ENCODE measurements around the gene LMNTD2. TPM values are rescaled to one million over a fixed set of nuclear protein-coding genes. Genes with fewer than 3 reads are reported as not detected.
"Not testable (repeated sequence)": the region's sequence is repeated elsewhere in the genome, so short reads cannot be mapped to it uniquely, and the experiment has no call there.

Gene LMNTD2
- total RNA-seq, 2 experiments from 2014 or later, result 0.34 to 0.81 TPM

GRCh38 chr11:575313-575995 lies 14.9 kb upstream of the LMNTD2 start:
- peaks cover 24% of the 10 kb centered on the region for H3K36me3 Mint-ChIP-seq (ENCODE audit: low read depth)
- peaks cover 47% of the 10 kb centered on the region for H3K4me1 Mint-ChIP-seq (ENCODE audit: low read depth)
- peak overlapping the region; percentile 76 for H3K27ac Mint-ChIP-seq
- DNase-seq, result no peak
- ChIA-PET CTCF (interaction anchor here (0.9 to 2.9 kb wide), 5 partner anchors 13 to 146 kb away, joined by 3 to 16 read pairs (median 3); no protein-coding TSS in a partner anchor), POLR2A (interaction anchor here (0.8 to 3.9 kb wide), 10 partner anchors 9 to 120 kb away, joined by 3 to 30 read pairs (median 6); partner anchors contain the start of genes DEAF1, IRF7 and TMEM80)
- H3K27me3 Mint-ChIP-seq (ENCODE audit: low read depth), result peaks cover 15% of the 10 kb centered on the region
- peak; percentile 50 for ATAC-seq
- H3K4me3 Mint-ChIP-seq, result peak overlapping the region; percentile 89
- no peaks in the 10 kb centered on the region for H3K9me3 Mint-ChIP-seq (ENCODE audit: insufficient read depth)

GRCh38 chr11:574632-575312 lies 14.2 kb upstream of the LMNTD2 start:
- DNase-seq (no peak), ATAC-seq (no peak)
- Mint-ChIP-seq H3K4me1 (ENCODE audit: low read depth) (peaks cover 45% of the 10 kb centered on the region), H3K36me3 (ENCODE audit: low read depth) (peaks cover 23% of the 10 kb centered on the region), H3K27ac (peak overlapping the region; percentile 76), H3K27me3 (ENCODE audit: low read depth) (peaks cover 15% of the 10 kb centered on the region), H3K4me3 (peak overlapping the region; percentile 89), H3K9me3 (ENCODE audit: insufficient read depth) (no peaks in the 10 kb centered on the region)
- POLR2A ChIA-PET, result interaction anchor here (1.1 to 3.2 kb wide), 2 partner anchors 9 to 38 kb away, joined by 4 to 17 read pairs; no protein-coding TSS in a partner anchor
- CTCF ChIA-PET, result interaction anchor here (2.9 kb wide), 1 partner anchor 20 kb away, joined by 16 read pairs; no protein-coding TSS in a partner anchor

- Mint-ChIP-seq H3K4me1 (ENCODE audit: low read depth) (peaks cover 40% of the 10 kb centered on the region), H3K4me3 (peak overlapping the region; percentile 89), H3K27me3 (ENCODE audit: low read depth) (peaks cover 15% of the 10 kb centered on the region), H3K36me3 (ENCODE audit: low read depth) (peaks cover 18% of the 10 kb centered on the region)
- CTCF ChIA-PET, result interaction anchor here (2.9 kb wide), 1 partner anchor 19 kb away, joined by 16 read pairs; no protein-coding TSS in a partner anchor
- POLR2A ChIA-PET; ATAC-seq; H3K27ac Mint-ChIP-seq; H3K9me3 Mint-ChIP-seq (ENCODE audit: insufficient read depth); DNase-seq: not testable (repeated sequence)
Observed at GRCh38 chr11:574031-574570, 13.6 kb upstream of the LMNTD2 start.

- no peaks in the 10 kb centered on the region for H3K9me3 Mint-ChIP-seq (ENCODE audit: insufficient read depth)
- H3K36me3 Mint-ChIP-seq (ENCODE audit: low read depth), result peaks cover 14% of the 10 kb centered on the region
- no peak overlapping the region for H3K27ac Mint-ChIP-seq
- ChIA-PET POLR2A (no interaction called here), CTCF (interaction anchor here (2.9 kb wide), 1 partner anchor 18 kb away, joined by 16 read pairs; no protein-coding TSS in a partner anchor)
- H3K4me3 Mint-ChIP-seq, result no peak overlapping the region
- H3K4me1 Mint-ChIP-seq (ENCODE audit: low read depth), result peaks cover 32% of the 10 kb centered on the region
- DNase-seq (no peak), ATAC-seq (no peak)
- H3K27me3 Mint-ChIP-seq (ENCODE audit: low read depth), result peaks cover 15% of the 10 kb centered on the region
Observed at GRCh38 chr11:573146-573759, 12.7 kb upstream of the LMNTD2 start.

GRCh38 chr11:571802-572185 lies 11.3 kb upstream of the LMNTD2 start:
- H3K27ac Mint-ChIP-seq, result no peak overlapping the region
- POLR2A ChIA-PET, result no interaction called here

GRCh38 chr11:569158-569885 lies 8.8 kb upstream of the LMNTD2 start:
- H3K4me1 Mint-ChIP-seq (ENCODE audit: low read depth), result peaks cover 23% of the 10 kb centered on the region
- peaks cover 6% of the 10 kb centered on the region for H3K27me3 Mint-ChIP-seq (ENCODE audit: low read depth)
- peaks cover 10% of the 10 kb centered on the region for H3K36me3 Mint-ChIP-seq (ENCODE audit: low read depth)
- no peak for DNase-seq
- peak overlapping the region; percentile 78 for H3K27ac Mint-ChIP-seq
- ChIA-PET CTCF (interaction anchor here (1.3 to 5.5 kb wide), 2 partner anchors 14 to 50 kb away, joined by 3 to 23 read pairs; no protein-coding TSS in a partner anchor), POLR2A (interaction anchor here (0.6 to 1.6 kb wide), 6 partner anchors 13 to 43 kb away, joined by 3 to 5 read pairs (median 4); partner anchors contain the start of gene LRRC56)
- peak overlapping the region; percentile 81 for H3K4me3 Mint-ChIP-seq
- H3K9me3 Mint-ChIP-seq (ENCODE audit: insufficient read depth), result no peaks in the 10 kb centered on the region
- no peak for ATAC-seq

More at GRCh38 chr11:571802-572185, 11.3 kb upstream of the LMNTD2 start:
- Mint-ChIP-seq H3K36me3 (ENCODE audit: low read depth) (peaks cover 15% of the 10 kb centered on the region), H3K4me1 (ENCODE audit: low read depth) (peaks cover 31% of the 10 kb centered on the region), H3K27me3 (ENCODE audit: low read depth) (peaks cover 15% of the 10 kb centered on the region), H3K4me3 (no peak overlapping the region), H3K9me3 (ENCODE audit: insufficient read depth) (no peaks in the 10 kb centered on the region)
- no peak for DNase-seq
- CTCF ChIA-PET, result no interaction called here
- no peak for ATAC-seq

GRCh38 chr11:568306-569157 lies 8.0 kb upstream of the LMNTD2 start:
- peak; percentile 95 for DNase-seq
- ChIA-PET POLR2A (interaction anchor here (0.6 to 1.6 kb wide), 8 partner anchors 9 to 44 kb away, joined by 3 to 5 read pairs (median 4); partner anchors contain the start of gene LRRC56), CTCF (interaction anchor here (1.3 to 5.5 kb wide), 2 partner anchors 13 to 50 kb away, joined by 3 to 23 read pairs; no protein-coding TSS in a partner anchor)
- peak; percentile 96 for ATAC-seq
- Mint-ChIP-seq H3K4me1 (ENCODE audit: low read depth) (peaks cover 17% of the 10 kb centered on the region), H3K36me3 (ENCODE audit: low read depth) (peaks cover 12% of the 10 kb centered on the region), H3K4me3 (peak overlapping the region; percentile 81), H3K9me3 (ENCODE audit: insufficient read depth) (no peaks in the 10 kb centered on the region), H3K27ac (peak overlapping the region; percentile 78), H3K27me3 (ENCODE audit: low read depth) (peaks cover 2% of the 10 kb centered on the region)

GRCh38 chr11:567629-568292 lies 7.2 kb upstream of the LMNTD2 start:
- H3K4me3 Mint-ChIP-seq, result peak overlapping the region; percentile 85
- peak overlapping the region; percentile 82 for H3K27ac Mint-ChIP-seq
- no peaks in the 10 kb centered on the region for H3K9me3 Mint-ChIP-seq (ENCODE audit: insufficient read depth)
- ATAC-seq (no peak), DNase-seq (no peak)
- H3K4me1 Mint-ChIP-seq (ENCODE audit: low read depth), result peaks cover 17% of the 10 kb centered on the region
- H3K27me3 Mint-ChIP-seq (ENCODE audit: low read depth), result no peaks in the 10 kb centered on the region
- H3K36me3 Mint-ChIP-seq (ENCODE audit: low read depth), result peaks cover 15% of the 10 kb centered on the region
- POLR2A ChIA-PET, result interaction anchor here (0.6 to 3.5 kb wide), 6 partner anchors 8 to 31 kb away, joined by 3 to 17 read pairs (median 4); partner anchors contain the start of genes LRRC56 and PHRF1
- CTCF ChIA-PET, result interaction anchor here (0.6 to 5.5 kb wide), 4 partner anchors 12 to 49 kb away, joined by 3 to 23 read pairs (median 4); no protein-coding TSS in a partner anchor

- Mint-ChIP-seq H3K4me3 (peak overlapping the region; percentile 85), H3K9me3 (ENCODE audit: insufficient read depth) (no peaks in the 10 kb centered on the region), H3K27me3 (ENCODE audit: low read depth) (no peaks in the 10 kb centered on the region), H3K27ac (peak overlapping the region; percentile 82), H3K36me3 (ENCODE audit: low read depth) (peaks cover 15% of the 10 kb centered on the region), H3K4me1 (ENCODE audit: low read depth) (peaks cover 17% of the 10 kb centered on the region)
- no peak for ATAC-seq
- CTCF ChIA-PET, result interaction anchor here (0.6 to 5.5 kb wide), 3 partner anchors 11 to 48 kb away, joined by 3 to 23 read pairs (median 4); no protein-coding TSS in a partner anchor
- DNase-seq, result no peak
- POLR2A ChIA-PET, result interaction anchor here (1.4 to 3.5 kb wide), 2 partner anchors 9 to 49 kb away, joined by 3 to 17 read pairs; partner anchors contain the start of genes IRF7 and PHRF1
Observed at GRCh38 chr11:567011-567628, 6.6 kb upstream of the LMNTD2 start.
